GM21576 (cell line): Measurements from ENCODE around the gene PSAP.

Source experiments
- ATAC-seq: cut with Tn5 transposase; IDR thresholded peaks from one replicate; pipeline ENCODE4 v1.9.1; 2021; ENCODE audit warnings: mild to moderate bottlenecking, moderate library complexity; ENCODE audit not compliant: unreplicated experiment

PSAP gene

DNA sequence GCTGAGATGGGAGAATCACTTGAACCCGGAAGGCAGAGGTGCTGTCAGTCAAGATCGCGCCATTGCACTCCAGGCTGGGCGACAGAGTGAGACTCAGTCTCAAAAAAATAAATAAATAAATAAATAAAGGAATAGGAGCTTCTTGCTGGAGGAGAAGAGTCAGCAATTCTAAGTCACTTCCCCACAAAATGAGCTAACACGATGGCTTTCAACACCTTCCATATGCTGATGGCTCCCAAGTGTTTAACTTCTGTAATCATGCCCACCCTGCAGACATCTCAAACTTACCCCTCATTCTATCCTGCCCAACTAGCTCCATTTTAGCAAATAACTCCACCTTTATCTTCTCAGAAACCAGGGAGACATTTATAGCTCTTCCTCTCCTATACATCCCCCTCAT is 21.2 kb downstream of the PSAP start:
- no peak for ATAC-seq

DNA sequence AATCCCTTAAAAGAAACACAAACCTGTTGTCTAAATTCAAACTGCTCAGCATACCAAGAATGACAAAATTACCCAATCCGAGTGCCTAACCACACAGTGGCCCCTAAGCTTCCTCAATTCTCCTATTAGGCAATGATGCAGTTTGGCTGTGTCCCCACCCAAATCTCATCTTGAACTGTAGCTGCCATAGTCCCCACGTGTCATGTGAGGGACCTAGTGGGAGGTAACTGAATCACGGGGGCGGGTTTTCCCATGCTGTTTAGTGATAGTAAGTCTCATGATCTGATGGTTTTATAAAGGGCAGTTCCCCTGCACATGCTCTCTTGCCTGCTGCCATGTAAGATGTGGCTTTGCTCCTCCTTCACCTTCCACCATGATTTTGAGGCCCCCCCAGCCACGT is 21.9 kb downstream of the PSAP start:
- no peak for ATAC-seq

DNA sequence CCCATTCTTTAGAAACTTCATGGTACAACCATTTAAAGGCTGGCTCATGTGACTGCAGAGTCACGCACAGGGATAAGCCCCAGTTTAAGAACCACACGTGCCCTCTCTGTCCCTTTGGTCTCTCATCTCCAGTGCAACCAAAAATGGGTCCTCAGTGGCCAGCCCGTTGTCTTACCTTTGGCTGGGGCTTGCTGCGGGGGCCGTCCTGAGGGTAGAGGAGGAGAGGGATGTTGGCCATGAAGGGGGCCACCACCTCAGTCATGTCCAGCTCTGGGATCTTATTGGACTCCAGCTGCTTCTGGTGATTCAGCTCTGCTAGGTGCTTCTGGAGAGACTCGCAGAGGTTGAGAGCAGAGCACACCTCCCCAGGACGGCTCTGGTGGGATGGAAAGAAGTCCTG is 22.3 kb downstream of the PSAP start:
- no peak for ATAC-seq

DNA sequence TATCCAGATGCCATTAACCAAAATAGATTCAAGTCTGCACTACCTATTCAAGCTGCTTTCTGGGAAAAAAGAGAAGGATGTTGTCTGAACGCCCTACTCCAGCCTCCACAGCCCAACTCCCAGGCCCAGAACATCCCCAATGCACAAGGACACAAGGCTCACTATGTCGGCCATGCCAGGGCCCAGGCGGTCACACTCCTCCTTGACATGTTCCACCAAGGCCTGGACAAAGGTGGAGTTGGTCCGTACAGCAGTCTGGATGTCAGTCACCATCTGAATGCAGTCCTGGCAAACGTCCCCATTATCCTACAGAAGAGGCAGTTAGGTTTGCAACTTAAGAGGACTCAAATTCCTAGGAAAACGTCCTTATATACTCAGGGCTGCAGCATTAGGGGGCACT is 23.2 kb downstream of the PSAP start:
- no peak for ATAC-seq

DNA sequence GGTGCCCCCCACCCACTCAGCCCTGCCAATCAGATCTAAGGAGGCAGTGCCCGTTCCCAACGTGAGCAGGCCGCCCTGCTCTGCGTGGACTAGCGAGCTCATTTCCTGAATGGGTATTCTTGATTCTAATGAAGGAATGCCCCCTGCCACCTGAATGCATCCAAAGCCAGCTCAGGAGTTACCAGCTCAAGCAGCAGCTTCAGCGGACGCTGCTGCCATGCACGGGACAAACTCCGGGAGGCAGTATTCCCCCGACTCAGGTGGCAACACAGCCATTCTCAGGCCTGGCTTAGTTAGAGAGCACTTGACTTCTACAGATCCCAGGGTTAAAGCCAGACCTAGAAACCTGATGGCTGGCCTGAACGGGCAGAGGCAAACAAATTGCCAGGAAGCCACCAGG is 25.8 kb downstream of the PSAP start:
- no peak for ATAC-seq

DNA sequence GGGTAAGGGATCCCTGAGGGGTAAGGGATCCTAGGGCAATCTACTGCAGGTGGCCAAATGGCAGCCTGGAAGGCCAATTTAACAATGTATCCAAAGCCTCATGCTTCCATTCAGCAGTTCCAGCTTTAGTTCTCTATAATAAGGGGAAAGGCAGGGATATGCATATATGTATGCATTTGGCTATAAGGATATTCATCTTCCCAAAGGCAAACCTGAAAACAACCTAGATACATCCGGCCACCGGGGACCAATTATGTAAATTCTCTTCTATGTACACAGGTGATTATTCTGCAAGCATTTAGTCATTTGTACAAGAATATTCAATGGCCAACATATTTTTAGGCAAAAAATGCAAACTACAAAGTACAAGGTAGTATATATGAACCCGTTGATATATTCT is 26.7 kb downstream of the PSAP start:
- no peak for ATAC-seq

DNA sequence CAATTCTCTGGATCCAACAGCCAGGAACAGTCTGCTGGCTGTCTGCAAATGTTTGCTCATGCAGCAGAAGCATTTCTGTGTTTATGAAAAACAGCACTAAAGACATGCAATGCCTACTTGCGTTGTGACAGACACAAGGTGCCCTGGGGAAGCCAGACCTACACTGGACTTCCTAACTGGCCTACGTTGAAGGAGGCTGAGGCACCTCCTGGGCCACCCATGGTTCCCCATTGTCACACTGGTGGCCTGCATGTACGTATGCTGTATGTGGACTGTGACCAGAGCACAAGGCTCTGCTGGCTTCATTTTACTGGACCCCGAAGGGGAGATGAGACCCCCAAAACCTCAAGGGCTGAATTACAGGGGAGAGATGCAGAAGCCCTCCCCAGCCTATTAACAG is 27.7 kb downstream of the PSAP start:
- no peak for ATAC-seq

DNA sequence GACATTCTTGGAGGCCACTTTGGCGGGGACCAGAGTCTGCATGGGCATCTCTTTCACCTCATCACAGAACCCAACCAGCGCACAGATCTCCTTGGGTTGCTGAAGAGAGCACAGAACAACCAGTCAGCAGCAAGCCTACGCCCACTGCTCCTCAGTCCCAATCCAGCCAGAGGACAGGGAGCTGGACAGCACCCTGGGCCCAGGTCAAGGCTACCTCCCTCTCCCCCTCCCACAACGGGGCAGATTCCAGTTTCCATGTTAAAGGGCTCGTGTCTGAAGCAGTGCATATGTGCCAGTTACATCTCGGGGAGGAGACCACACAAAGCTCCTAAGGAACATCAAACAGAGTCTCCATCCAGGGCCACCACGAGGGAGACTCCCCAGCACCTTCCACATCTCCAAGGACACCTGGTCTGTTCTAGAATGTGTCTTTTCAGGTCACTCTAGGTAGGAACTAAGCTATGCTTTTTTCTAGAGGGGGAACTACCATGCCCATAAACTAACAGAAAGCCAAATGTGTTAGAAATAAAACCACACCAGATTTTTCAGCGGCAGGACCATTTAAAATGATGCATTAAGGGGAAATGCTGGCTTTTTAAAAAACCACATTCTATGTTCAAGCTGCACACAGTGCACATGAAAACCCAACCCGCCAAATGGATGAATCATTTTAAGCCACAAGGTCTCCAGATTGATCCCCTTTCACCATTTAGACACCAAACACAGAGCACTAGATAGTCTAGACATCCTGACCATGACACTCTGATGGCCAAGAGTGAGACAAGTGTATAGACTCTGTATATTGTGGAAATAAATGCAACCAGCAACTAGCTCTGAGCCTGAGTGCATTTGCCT is 28.9 kb downstream of the PSAP start:
- no peak for ATAC-seq

DNA sequence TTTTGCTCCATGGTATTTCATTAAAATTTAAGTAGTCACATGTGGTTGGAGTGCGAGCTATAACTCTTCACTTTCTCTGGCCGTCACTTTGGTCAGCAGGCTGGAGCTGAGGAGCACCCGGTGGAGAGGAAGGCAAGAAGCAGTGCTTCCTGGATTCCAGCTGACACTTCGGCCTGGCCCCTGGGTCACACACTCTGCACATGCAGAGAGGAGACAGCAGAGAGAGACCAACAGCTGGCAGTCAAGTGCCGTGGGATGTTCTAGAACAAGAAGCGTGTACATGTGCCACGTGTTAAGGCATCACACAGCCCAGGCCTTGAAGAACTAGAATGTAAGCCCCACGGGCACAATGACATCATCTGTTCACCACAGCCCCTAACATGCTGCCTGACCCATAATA is 30.1 kb downstream of the PSAP start:
- no peak for ATAC-seq

DNA sequence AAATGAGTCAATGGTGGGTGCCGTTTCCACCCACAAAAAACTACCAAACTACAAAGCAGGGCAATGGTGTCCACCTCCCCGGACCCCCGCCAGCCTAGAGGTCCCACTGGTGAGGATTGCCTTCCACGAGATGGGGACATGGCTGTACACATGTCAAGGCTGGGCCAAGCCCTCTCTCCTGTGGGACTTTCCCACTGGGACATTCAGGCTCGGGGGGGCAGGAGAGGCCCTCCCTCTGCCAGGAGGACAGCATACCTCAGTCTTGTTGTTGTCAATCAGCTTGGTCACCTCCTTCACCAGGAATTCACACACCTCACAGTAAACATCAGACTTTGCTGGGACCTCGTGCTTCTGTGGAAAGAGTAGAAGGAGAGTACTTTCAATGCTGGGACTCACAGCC is 31.1 kb downstream of the PSAP start:
- ATAC-seq = no peak

DNA sequence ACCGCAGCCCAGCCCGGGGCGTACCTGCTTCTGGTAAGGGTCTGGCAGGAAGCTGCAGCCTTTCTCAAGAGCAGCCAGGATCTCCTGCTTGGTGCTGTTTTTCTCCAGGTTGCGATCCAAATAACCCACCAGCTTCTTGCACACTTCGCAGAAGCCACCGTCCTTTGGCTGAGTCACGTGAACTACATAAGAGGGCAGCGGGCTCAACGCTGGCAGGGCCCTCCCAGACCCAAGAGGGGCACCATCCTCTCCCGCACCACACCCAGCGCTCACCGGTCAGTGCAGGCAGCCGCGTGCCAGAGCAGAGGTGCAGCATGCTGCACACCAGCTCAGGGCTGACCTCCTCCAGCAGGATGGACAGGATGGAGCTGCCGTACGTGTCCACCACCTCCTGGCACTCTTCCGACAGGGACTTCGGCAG is 31.6 kb downstream of the PSAP start:
- ATAC-seq = no peak

DNA sequence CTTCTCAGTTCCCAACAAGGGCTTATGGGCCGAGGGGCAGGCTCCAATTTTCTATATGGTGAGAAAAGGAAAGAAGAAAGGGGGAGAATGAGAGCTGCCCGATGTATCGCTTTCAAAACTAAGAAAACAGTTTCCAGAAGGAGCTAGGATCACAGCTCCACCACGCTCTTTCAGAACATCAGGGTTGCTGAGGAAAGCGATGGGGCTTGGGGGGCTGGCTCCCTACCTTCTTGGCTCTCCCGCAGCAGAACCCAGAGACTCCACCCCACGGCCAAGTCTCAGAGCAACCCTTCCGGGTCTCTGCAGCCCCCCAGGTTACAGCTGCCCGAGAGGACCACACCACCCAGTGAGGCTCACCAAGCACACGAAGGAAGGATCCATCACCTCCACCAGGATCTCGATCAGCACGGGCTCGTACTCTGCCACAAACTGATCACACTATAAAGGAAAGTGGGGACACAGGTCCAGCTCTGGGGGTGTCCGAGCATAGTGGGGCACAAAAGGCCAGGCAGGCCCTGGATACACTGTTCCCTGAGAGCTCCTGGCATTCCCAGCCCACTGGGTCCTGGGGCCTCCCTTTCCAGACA is 32.3 kb downstream of the PSAP start:
- ATAC-seq = no peak

DNA sequence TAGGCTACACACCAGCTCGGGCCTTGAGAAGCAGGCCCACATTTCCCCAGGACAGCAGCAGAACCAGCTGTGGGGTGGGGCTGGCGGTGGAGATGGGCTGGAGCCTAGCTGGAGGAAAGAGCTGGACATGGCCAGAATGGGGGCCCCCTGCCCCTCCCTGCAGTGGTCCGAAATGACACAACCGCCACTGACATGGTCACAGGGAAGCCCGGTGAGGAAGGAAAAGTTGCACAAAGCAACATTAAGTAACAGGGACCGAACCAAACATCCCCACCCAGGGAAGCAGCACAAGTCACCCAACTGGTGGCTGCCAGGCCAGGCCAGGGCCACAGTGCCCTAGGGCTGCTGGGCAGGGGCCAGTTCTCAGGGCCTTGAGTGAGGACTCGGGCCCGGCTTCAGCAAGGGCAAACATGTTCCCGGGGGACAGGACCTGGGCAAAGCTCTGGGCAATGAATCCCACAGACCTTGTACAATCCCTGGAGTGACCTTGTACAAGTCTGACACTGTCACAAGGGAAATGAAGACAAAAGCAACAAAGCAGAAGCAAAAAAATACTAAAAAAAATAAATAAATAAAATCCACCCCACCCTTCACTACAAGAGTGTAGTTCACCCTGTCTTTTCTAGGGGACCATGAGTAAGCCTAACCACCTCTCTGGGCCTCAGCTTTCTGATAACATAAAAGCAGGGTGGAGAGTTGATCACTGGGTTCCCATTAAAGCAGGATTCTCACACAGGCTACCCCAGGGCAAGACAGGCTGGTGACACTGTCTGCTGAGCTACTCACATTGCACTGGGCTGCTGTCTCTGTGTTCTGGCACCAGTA is 33.0 kb downstream of the PSAP start:
- ATAC-seq = no peak

DNA sequence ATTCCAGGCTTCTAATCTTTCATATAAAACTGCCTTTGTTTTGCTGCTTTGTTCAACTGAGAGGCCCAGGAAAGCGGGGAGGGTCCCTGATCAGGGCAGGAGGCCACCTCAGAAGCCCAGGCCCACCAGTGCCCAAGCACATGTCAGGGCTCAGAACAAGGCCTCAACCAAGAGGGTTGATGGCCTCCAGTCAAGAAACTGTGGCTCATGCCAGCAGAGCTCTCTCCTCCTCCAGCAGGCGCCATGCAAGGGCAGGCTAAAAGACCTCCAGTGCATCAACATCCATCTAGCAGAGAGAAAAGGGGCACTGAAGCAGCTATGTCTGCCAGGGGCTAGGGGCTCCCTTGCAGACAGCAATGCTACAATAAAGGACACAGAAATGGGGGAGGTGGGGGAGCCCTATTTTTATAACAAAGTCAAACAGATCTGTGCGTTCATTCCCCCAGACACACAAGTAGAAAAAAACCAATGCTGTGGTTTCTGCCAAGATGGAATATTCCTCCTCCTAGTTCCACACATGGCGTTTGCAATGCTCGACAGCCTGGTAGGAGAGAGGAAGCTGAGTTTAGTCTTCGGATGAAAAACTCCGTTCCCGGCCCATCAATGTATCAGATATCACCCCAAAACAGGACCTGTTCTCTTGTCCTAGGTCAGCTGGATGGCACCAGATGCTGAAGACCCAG is 34.0 kb downstream of the PSAP start:
- no peak for ATAC-seq

DNA sequence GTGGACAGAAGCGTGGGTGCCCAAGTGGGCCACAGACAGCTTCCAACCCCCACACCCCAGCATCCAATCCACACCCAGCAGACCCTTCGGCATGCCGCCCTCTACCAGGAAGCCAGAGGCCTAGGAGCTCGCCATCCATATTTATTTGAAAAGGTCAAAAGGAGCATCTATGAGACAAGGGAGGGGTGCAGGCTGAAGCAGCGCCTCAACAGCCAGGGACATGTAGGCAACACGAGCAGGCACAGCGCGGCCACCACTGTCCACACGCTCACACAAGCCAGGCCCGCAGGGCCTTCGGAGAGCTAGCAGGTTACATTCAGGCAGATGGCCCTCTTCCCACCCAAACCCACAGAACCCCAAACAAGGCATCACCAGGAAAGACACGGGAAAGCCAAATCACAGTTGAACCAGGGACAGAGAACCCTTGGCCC is 34.6 kb downstream of the PSAP start:
- ATAC-seq = no peak

DNA sequence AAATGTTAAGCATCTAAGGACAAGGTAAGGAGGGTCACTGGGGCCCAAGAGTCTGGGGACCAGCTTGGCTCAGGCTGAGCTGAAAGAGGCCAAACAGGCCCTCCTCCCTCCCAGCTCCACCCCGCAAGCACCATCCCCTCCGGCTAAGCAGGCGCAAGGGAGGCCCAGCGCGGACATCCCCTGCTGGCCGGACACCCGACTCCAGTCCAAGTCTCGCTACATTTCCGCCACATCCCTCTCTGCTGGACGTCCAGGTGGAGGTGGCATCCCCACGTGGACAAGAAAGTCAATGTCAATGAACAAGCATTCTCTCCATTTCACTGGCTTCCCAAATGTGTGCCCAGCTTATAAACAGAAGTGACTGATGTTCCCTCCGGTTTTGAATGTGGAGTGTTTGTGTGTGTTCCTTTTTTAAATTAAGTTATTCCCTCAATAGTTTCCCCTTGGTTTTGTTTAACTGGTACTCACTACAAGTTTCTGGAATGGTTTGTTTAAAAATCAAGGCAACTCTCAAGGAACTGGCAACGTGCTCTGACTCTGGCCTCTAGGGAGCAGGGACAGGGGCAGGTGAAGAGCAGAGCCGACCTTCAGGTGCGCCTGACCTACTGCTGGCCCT is 35.4 kb downstream of the PSAP start:
- no peak for ATAC-seq

DNA sequence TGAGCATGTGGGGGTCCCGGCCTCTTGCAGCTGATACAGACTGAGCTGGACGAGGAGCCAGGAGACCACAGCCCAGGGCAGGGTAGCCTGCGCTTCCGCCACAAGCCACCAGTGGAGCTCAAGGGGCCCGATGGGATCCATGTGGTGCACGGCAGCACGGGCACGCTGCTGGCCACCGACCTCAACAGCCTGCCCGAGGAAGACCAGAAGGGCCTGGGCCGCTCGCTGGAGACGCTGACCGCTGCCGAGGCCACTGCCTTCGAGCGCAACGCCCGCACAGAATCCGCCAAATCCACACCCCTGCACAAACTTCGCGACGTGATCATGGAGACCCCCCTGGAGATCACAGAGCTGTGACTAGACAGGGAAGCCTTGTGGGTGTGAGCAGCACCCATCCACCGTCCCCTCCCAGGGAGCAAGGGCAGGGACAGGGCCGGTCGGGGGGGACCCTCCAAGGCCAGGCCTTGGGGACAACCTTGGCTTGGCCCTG is 36.1 kb downstream of the PSAP start:
- ATAC-seq = no peak

DNA sequence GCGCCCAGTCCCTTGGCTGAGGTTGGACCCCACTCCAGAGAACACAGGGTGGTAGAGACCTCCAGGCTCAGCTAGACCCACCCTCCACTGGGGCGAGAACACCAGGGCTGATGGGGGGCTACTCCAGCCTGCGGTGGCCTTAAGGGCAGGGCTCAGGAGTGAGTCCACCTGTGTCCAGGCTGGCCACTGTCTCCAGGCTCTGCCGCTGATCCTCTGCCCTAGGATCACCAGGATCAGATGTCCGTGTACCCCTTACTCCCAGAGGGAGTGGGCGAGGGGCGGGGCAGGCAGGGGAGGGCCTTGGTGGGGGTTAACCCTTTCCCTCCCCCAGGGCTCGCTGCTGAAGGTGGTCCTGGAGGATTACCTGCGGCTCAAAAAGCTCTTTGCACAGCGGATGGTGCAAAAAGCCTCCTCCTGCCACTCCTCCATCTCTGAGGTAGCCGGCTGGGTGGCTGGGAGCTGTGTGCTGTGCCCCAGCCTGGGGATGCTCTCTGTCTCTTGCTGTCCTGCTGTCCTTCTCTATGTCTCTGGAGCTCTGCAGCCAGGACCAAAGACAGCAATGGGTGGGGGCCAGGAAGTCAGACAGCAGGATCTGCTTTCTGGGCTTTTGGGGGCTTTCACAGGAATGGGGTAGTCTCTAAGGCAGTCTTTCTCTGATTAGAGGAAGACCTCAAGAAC is 38.0 kb downstream of the PSAP start:
- no peak for ATAC-seq

DNA sequence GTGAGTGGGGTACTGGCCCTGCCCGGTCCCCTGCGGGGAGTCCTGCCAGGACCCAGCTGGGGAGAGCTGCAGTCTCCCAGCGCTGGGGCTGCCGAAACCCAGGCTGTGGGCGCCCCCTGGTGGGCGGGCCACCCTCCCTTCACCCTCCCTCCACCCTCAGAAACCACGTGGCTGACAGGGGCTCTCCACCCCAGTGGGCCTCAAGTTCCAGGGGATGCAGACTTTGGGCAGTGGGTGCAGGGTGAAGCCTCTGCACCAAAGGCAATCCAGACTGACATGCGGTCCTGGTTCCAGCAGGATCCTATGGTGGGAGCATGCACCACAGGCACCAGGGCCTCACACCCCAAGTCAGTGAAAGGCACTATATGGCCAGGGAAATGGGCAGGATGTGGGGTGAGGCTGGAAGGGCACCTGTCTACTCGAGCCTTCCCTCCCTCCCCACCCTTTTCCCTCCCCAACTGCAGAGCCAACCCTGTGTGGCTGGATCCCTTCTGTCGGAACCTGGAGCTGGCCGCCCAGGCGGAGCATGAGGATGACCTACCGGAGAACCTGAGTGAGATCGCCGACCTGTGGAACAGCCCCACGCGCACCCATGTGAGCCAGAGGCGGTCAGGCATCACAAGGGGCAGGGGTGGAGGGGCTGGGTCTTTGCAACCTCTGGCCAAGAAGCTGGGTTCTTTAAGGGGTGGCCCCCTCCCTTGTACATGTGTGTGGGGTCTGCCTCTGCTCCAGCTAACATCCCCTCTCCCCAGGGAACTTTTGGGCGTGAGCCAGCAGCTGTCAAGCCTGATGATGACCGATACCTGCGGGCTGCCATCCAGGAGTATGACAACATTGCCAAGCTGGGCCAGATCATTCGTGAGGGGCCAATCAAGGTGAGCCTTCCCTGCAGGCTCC is 38.8 kb downstream of the PSAP start:
- no peak for ATAC-seq
